GM12878 (cell line): ENCODE results near the gene CSMD2. TPM values are rescaled to one million over a fixed set of nuclear protein-coding genes. Genes with fewer than 3 reads are reported as not detected.

Experiments used
- ATAC-seq: fragments of 200-7000 bp; cut with Tn5 transposase; 3 replicates; pipeline ENCODE4 v1.9.1; 2020; ENCODE audit warnings: mild to moderate bottlenecking, moderate library complexity
- BruUV-seq: library from RNA; stranded (reverse); fragments of 400-500 nt; replicated peaks from 2 replicates; lab custom pipeline; 2021; lab: Mats Ljungman, UMichigan
- CTCF ChIA-PET: fragments of 300-600 bp; sonication (Branson Sonifier 250); formaldehyde crosslinking; extraction: SDS; loops from one replicate; lab custom pipeline; 2021; ENCODE audit warnings: inconsistent platforms; lab: Yijun Ruan, JAX
- POLR2A ChIA-PET: fragments of 350-600 bp; formaldehyde crosslinking; extraction: SDS; loops from one replicate; lab custom pipeline; 2021; ENCODE audit warnings: inconsistent platforms; lab: Charles Lee
- RAD21 ChIA-PET: fragments of 300-600 bp; sonication (Branson Sonifier 250); formaldehyde crosslinking; loops from one replicate; lab custom pipeline; 2023; ENCODE audit warnings: antibody characterized with exemption; ENCODE audit not compliant: unreplicated experiment; lab: Charles Lee
- SMC1A ChIA-PET: fragments of 300-600 bp; sonication (Branson Sonifier 250); formaldehyde crosslinking; loops from one replicate; lab custom pipeline; 2023; ENCODE audit not compliant: unreplicated experiment, uncharacterized antibody; lab: Charles Lee
- DNase-seq: peaks from one replicate; pipeline ENCODE4 v3.0.0-alpha.2; 2011; ENCODE audit warnings: low read depth, low spot score
- FAIRE-seq: peaks from 3 replicates; lab custom pipeline; 2011; peaks lifted over from hg19 to GRCh38; lab: Jason Lieb, UNC
- H2AFZ ChIP-seq: 2 replicates; pipeline ENCODE4 v1.6.0; 2011; ENCODE audit warnings: low read depth, low read length, control low read depth; ENCODE audit not compliant: control insufficient read depth
- H3K27ac ChIP-seq: 2 replicates; pipeline ENCODE4 v1.5.1; 2011; ENCODE audit warnings: control low read depth; ENCODE audit not compliant: control insufficient read depth, insufficient read depth
- H3K27me3 ChIP-seq, 2 experiments: replicated peaks in 1 of 2; 2 replicates each; pipeline versions ENCODE4 v1.6.0 to v1.6.1; 2011; ENCODE audit warnings: low read length in 1 of 2; ENCODE audit not compliant: control insufficient read depth in 2 of 2, insufficient read depth in 2 of 2
- H3K36me3 ChIP-seq, 2 experiments: 2 replicates each; pipeline ENCODE4 v1.5.1; 2011; ENCODE audit warnings: low read length in 1 of 2; ENCODE audit not compliant: control insufficient read depth in 2 of 2, insufficient read depth in 2 of 2
- H3K4me1 ChIP-seq: 2 replicates; pipeline ENCODE4 v1.6.1; 2011; ENCODE audit warnings: mild to moderate bottlenecking, low read length, moderate library complexity, mixed read lengths; ENCODE audit not compliant: control insufficient read depth, insufficient read depth
- H3K4me2 ChIP-seq: 2 replicates; pipeline ENCODE4 v1.6.0; 2011; ENCODE audit warnings: control low read depth; ENCODE audit not compliant: control insufficient read depth, insufficient read depth
- H3K4me3 ChIP-seq: fragments of 200-600 bp; sonication (generic); 2 replicates; pipeline ENCODE4 v1.5.1; 2016
- H3K79me2 ChIP-seq: 2 replicates; pipeline ENCODE4 v1.6.0; 2011; ENCODE audit warnings: low read length; ENCODE audit not compliant: control insufficient read depth, insufficient read depth
- H3K9ac ChIP-seq: 2 replicates; pipeline ENCODE4 v1.8.0; 2011; ENCODE audit warnings: low read length, control low read depth, mixed read lengths; ENCODE audit not compliant: control insufficient read depth, insufficient read depth
- H3K9me3 ChIP-seq: replicated peaks from 3 replicates; pipeline ENCODE4 v1.5.1; 2011; ENCODE audit warnings: mild to moderate bottlenecking, low read length; ENCODE audit not compliant: control insufficient read depth, insufficient read depth
- H4K20me1 ChIP-seq: 2 replicates; pipeline ENCODE4 v1.6.0; 2011; ENCODE audit not compliant: control insufficient read depth, insufficient read depth
- CREB1 ChIP-seq: IDR thresholded peaks from 2 replicates; pipeline ENCODE4 v1.6.1; 2012; ENCODE audit warnings: low read depth, mild to moderate bottlenecking, inconsistent platforms
- DPF2 ChIP-seq: fragments of 450-650 bp; IDR thresholded peaks from 2 replicates; pipeline ENCODE4 v1.6.1; 2017; ENCODE audit warnings: mild to moderate bottlenecking
- HSF1 ChIP-seq: fragments of 150-350 bp; IDR thresholded peaks from 2 replicates; pipeline ENCODE4 v1.6.1; 2014; ENCODE audit warnings: mild to moderate bottlenecking, low read depth, low read length
- NFYB ChIP-seq: IDR thresholded peaks from 2 replicates; pipeline ENCODE4 v1.6.1; 2011; ENCODE audit warnings: low read depth, mild to moderate bottlenecking, low read length, improper control_type of control experiment, moderate library complexity; ENCODE audit not compliant: insufficient read depth
- PAX8 ChIP-seq: fragments of 450-650 bp; IDR thresholded peaks from 2 replicates; pipeline ENCODE4 v1.6.1; 2017; ENCODE audit warnings: mild to moderate bottlenecking, moderate library complexity
- REST ChIP-seq: IDR thresholded peaks from 2 replicates; pipeline ENCODE4 v1.6.1; 2012; ENCODE audit warnings: mild to moderate bottlenecking, low read depth, low read length
- SMC3 ChIP-seq: IDR thresholded peaks from 2 replicates; pipeline ENCODE4 v1.6.1; 2011; ENCODE audit warnings: low read length, improper control_type of control experiment, borderline replicate concordance
- STAT1 ChIP-seq: fragments of 450-650 bp; conservative IDR thresholded peaks from 2 replicates; pipeline ENCODE4 v1.6.1; 2014; ENCODE audit warnings: antibody characterized with exemption, mild to moderate bottlenecking
- SUZ12 ChIP-seq: fragments of 200-600 bp; sonication (generic); IDR thresholded peaks from one replicate; pipeline ENCODE4 v1.6.1; 2018; ENCODE audit warnings: antibody characterized with exemption, mild to moderate bottlenecking; ENCODE audit not compliant: unreplicated experiment
- TBL1XR1 ChIP-seq: IDR thresholded peaks from 2 replicates; pipeline ENCODE4 v1.6.1; 2012; ENCODE audit warnings: low read depth, low read length, improper control_type of control experiment
- USF2 ChIP-seq: IDR thresholded peaks from 2 replicates; pipeline ENCODE4 v1.6.1; 2011; ENCODE audit warnings: low read depth, low read length, improper control_type of control experiment, borderline replicate concordance
- ZBTB11 ChIP-seq: fragments of 450-650 bp; formaldehyde crosslinking; IDR thresholded peaks from 2 replicates; pipeline ENCODE4 v1.5.0; 2022; ENCODE audit warnings: mild to moderate bottlenecking, missing genetic modification characterization
- ZNF274 ChIP-seq: IDR thresholded peaks from one replicate; pipeline ENCODE4 v1.8.0; 2011; ENCODE audit not compliant: insufficient read length, insufficient read depth
- WGBS: methylation state at CpG from one replicate; pipeline ENCODE4 v1.1.6; 2016; ENCODE audit warnings: low lambda C conversion rate; ENCODE audit not compliant: insufficient replicate concordance, insufficient coverage; ENCODE audit errors: missing lambda C conversion rate; 5-methylcytosine and 5-hydroxymethylcytosine counted together
- in situ Hi-C: fragments of 300-500 bp; cut with MboI; formaldehyde crosslinking; loops from 9 replicates; pipeline ENCODE4 v1.14.3; 2018; ENCODE audit warnings: mixed read lengths
- intact Hi-C: fragments of 100-400 bp; cut with micrococcal nuclease; formaldehyde crosslinking; loops from one replicate; pipeline ENCODE4 v1.14.2; 2022; ENCODE audit not compliant: unreplicated experiment
- polyA plus RNA-seq, 11 experiments: library from polyadenylated mRNA; depleted of rRNA in 4 of 11; unstranded in 6 of 11; stranded (reverse) in 5 of 11; fragments of >200 nt; fragmentation: Nextera tagmentation in 4 of 11; fragmentation: Illumina TruSeq in 1 of 11; extraction: Ambion mirVana in 4 of 11; extraction: Trizol in 1 of 11; gene quantifications; 1 replicate in 1 of 11; 2 replicates in 10 of 11; pipeline versions ENCODE4 v1.2.1 to v1.2.3, GENCODE V29; 2011 to 2016; ENCODE audit warnings: inconsistent platforms in 2 of 11, missing spikeins in 2 of 11, low read depth in 1 of 11
- total RNA-seq, 4 experiments: library from RNA; depleted of rRNA in 3 of 4; stranded (reverse); fragments of >200 nt in 3 of 4; fragmentation: Illumina TruSeq in 1 of 4; extraction: Trizol in 1 of 4; gene quantifications; 2 replicates each; pipeline versions ENCODE4 v1.2.1 to v1.2.3, GENCODE V29; 2013 to 2021

The CSMD2 gene
- total and polyA plus RNA-seq, 10 of the 15 experiments (the other 5 are each of a cell fraction or from before 2014, with no cell fraction given) = under 0.01 TPM; not detected in 9

DNA sequence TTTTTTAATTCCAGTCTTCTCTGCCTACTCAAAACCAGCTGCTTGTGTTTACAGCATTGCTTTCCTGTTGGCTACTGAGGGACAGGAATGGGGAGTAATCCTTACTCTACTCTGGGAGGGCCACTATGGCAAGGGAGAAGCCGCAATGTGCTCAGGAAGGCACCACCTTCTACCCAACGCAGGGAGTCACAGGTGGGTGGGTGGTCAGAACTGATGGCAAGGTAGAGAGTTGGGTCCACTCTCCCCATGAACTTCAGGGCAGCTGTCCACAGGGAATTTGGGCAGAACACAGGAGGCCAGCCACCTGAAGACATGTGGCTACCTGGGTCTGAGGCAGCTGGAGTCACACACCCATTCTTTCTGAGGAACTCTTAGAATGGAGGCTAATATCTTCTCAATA is 341.6 kb downstream of the CSMD2 start:
- Histone ChIP-seq H3K9ac (no peak overlapping the region), H2AFZ (no peak overlapping the region), H3K27ac (no peak overlapping the region), H3K27me3 (no peaks in the 10 kb centered on the region; a peak in 2 of 4 replicates), H3K79me2 (no peaks in the 10 kb centered on the region), H3K4me2 (no peak overlapping the region), H3K4me3 (no peak overlapping the region), H3K36me3 (no peaks in the 10 kb centered on the region), H3K9me3 (no peaks in the 10 kb centered on the region), H3K4me1 (no peaks in the 10 kb centered on the region), H4K20me1 (no peaks in the 10 kb centered on the region)
- FAIRE-seq (no peak), ATAC-seq (no peak), DNase-seq (no peak)
- 0% methylated on average over 2 of the region's 2 CpGs for WGBS
- no TSS peak for BruUV-seq
- CTCF ChIA-PET = no interaction called here
- POLR2A ChIA-PET = interaction anchor here (0.7 kb wide), 1 partner anchor 360 kb away, joined by 3 read pairs; no protein-coding TSS in a partner anchor
- in situ Hi-C loops (no loop called here), intact Hi-C loops (no loop called here)
- no peak for TF ChIP-seq DPF2
- no peak for TF ChIP-seq SMC3
- no peak for TF ChIP-seq ZNF274
- TF ChIP-seq SUZ12 = no peak
- no peak for TF ChIP-seq TBL1XR1
- TF ChIP-seq CREB1 = no peak
- TF ChIP-seq PAX8 = no peak
- no peak for TF ChIP-seq ZBTB11 (CRISPR knock-in tag)
- no peak for TF ChIP-seq REST
- no peak for TF ChIP-seq STAT1
- no peak for TF ChIP-seq NFYB
- TF ChIP-seq HSF1 = no peak
- TF ChIP-seq USF2 = no peak
- RAD21 ChIA-PET = no interaction called here
- SMC1A ChIA-PET = no interaction called here
